ENCODE measurements around the gene OAT. TPM values are rescaled to one million over a fixed set of nuclear protein-coding genes. Genes with fewer than 3 reads are reported as not detected.

Gene OAT
- total and polyA plus RNA-seq, 8 donors = 26.1 to 243 (median 69.4) TPM

DNA sequence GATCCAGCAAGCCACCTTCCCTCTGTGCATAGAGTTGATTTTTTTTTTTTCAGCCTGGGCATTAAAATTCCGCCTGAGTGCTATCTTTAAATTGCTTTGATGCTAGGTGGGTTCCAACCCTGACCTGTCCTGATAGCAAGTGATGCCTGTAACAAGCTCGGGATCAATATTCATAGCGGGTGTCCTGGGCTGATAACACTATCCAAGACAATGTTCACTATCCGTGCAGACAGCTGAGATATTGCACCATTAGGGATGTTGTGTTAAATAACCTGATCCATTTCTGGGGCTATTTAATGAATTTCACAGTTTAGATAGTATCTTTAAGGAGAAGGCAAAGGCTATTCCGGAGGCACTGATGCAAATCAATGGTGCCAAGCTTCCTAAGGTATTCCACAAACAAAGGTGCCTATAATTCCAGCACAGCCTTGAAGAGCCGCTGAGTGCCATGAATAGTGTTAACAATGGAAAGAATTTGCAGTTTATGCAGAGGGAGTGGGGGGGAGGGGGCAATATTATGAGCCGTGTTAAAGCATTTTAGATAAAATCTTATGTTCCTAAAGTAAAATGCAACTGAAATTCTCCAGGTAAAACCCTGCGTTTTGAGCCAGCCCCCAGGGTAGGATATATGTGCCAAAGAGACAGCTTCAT, 35.4 kb upstream of the OAT start:
- Histone ChIP-seq H3K4me3 (no peak overlapping the region), H3K4me1 (peaks cover 11 to 19% (median 14%) of the 10 kb centered on the region in 4 donors), H3K36me3 (no peaks in the 10 kb centered on the region), H3K9me3 (no peaks in the 10 kb centered on the region), H3K27me3 (peaks cover 7 to 79% (median 48%) of the 10 kb centered on the region in 3 donors), H3K27ac (no peak overlapping the region)
- WGBS, 5 donors = 11 to 21% (median 15%) methylated on average over 8 of the region's 8 CpGs
- intact Hi-C loops (cut with DNase I; ENCODE audit: low total_unique reads) = no loop called here
- no peak for DNase-seq
- TF ChIP-seq POLR2AphosphoS5 (IDR thresholded peaks at IDR 0.05) (no peak), POLR2A (IDR thresholded peaks at IDR 0.05) (no peak), EP300 (IDR thresholded peaks at IDR 0.05) (no peak)
- TF ChIP-seq, protein P1, sequence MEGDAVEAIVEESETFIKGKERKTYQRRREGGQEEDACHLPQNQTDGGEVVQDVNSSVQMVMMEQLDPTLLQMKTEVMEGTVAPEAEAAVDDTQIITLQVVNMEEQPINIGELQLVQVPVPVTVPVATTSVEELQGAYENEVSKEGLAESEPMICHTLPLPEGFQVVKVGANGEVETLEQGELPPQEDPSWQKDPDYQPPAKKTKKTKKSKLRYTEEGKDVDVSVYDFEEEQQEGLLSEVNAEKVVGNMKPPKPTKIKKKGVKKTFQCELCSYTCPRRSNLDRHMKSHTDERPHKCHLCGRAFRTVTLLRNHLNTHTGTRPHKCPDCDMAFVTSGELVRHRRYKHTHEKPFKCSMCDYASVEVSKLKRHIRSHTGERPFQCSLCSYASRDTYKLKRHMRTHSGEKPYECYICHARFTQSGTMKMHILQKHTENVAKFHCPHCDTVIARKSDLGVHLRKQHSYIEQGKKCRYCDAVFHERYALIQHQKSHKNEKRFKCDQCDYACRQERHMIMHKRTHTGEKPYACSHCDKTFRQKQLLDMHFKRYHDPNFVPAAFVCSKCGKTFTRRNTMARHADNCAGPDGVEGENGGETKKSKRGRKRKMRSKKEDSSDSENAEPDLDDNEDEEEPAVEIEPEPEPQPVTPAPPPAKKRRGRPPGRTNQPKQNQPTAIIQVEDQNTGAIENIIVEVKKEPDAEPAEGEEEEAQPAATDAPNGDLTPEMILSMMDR (IDR thresholded peaks at IDR 0.05) = no peak

DNA sequence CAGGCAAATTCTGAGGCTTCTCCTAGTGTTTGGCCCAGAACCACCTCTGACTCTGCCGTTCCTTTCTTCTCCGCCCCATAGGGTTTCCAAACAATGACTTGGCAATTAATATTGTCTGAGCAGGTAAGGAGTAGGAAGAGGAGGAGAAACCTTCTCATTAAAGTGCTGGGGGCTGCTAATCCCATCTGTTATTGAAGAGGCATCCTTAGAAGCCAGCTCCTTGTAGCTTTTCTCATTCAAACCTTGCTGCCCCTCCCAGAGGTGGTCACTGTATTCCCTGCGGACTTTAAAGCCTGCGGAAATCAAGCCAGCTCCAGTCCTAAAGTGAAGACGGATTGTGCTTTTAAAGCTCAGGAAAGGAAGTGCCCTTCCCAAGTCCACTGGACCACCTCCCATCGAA, 32.6 kb upstream of the OAT start:
- WGBS, 5 donors = 15 to 31% (median 23%) methylated on average over 6 of the region's 6 CpGs
- DNase-seq = no peak
- H3K27me3 ChIP-seq = peaks cover 28 to 100% (median 76%) of the 10 kb centered on the region in 3 donors
- TF ChIP-seq EP300 (IDR thresholded peaks at IDR 0.05) = no peak
- TF ChIP-seq, protein P1 (IDR thresholded peaks at IDR 0.05) = no peak
- TF ChIP-seq POLR2A (IDR thresholded peaks at IDR 0.05) = no peak
- TF ChIP-seq POLR2AphosphoS5 (IDR thresholded peaks at IDR 0.05) = no peak
- H3K36me3 ChIP-seq = no peaks in the 10 kb centered on the region
- H3K9me3 ChIP-seq = no peaks in the 10 kb centered on the region
- no peak overlapping the region for H3K27ac ChIP-seq
- intact Hi-C loops (cut with DNase I; ENCODE audit: low total_unique reads) = no loop called here
- H3K4me3 ChIP-seq = no peak overlapping the region
- peaks cover 33 to 41% (median 37%) of the 10 kb centered on the region in 4 donors for H3K4me1 ChIP-seq

DNA sequence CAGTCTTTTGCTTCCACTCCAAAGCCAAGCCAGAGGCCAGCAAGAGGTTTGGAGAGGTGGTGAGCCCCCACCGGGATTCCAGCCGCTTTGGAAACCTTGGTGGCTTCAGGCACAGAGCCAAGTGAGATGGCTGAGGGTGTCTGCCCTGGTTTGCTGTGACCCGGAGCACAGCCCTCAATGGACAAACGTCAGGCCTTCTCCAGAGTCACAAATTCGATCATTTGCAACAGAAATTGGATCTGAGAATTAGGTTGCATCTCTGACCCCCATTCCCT, 32.0 kb upstream of the OAT start:
- intact Hi-C loops (cut with DNase I; ENCODE audit: low total_unique reads) = no loop called here
- Histone ChIP-seq H3K36me3 (no peaks in the 10 kb centered on the region), H3K27me3 (peaks cover 28 to 100% (median 76%) of the 10 kb centered on the region in 3 donors), H3K4me1 (peaks cover 33 to 41% (median 37%) of the 10 kb centered on the region in 4 donors), H3K4me3 (no peak overlapping the region), H3K27ac (no peak overlapping the region), H3K9me3 (no peaks in the 10 kb centered on the region)
- TF ChIP-seq POLR2AphosphoS5 (IDR thresholded peaks at IDR 0.05) (no peak), EP300 (IDR thresholded peaks at IDR 0.05) (no peak), POLR2A (IDR thresholded peaks at IDR 0.05) (no peak)
- TF ChIP-seq, protein P1 (IDR thresholded peaks at IDR 0.05) = no peak
- 13 to 28% (median 20%) methylated on average over 4 to 5 of the region's 5 CpGs for WGBS, 5 donors
- no peak for DNase-seq

GRCh38 chr10:124450012-124450782, 31.5 kb upstream of the OAT start, which contains the start of gene NKX1-2:
Gene NKX1-2, minus strand, starts transcription at chr10:124450035. Its CDS starts 92 bp downstream, at chr10:124449943.
- WGBS, 5 donors = 3 to 5% (median 3%) methylated on average over 35 to 57 of the region's 57 CpGs
- Histone ChIP-seq H3K9me3 (no peaks in the 10 kb centered on the region), H3K4me3 (peak within 1 kb of the TSS; percentile 20 to 44 (median 28)), H3K27me3 (peaks cover 28 to 100% (median 73%) of the 10 kb centered on the region in 3 donors), H3K36me3 (no peaks in the 10 kb centered on the region), H3K27ac (no peak within 1 kb of the TSS), H3K4me1 (peaks cover 33 to 41% (median 37%) of the 10 kb centered on the region in 4 donors)
- TF ChIP-seq POLR2A (IDR thresholded peaks at IDR 0.05) (no peak), EP300 (IDR thresholded peaks at IDR 0.05) (no peak), POLR2AphosphoS5 (IDR thresholded peaks at IDR 0.05) (no peak)
- TF ChIP-seq, protein P1 (IDR thresholded peaks at IDR 0.05) = no peak
- intact Hi-C loops (cut with DNase I; ENCODE audit: low total_unique reads) = no loop called here
- peak in 1 of 2 donors; percentile 45 for DNase-seq

All from stomach (tissue), 9 donors.